ENCODE results near the gene SCYGR8.

The SCYGR8 gene

DNA sequence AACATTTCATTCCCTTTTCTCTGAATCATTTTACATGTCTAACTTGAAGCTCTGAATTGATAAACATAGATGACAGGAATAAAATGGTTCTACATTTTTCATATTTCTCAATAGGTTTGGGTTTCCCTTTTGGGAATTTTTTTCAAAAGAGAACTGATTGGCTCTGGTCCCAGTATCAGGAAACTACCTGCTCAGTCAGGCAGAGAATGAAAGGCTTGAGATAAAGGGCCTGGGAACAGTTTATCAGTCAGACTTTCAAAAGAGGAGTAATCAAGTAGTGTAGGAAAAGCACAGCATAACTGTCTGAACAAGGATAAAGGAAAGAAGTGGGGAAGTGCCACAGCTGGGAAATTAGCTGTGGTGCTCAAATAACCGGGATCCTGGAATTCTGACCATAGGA lies 39.6 kb downstream of the SCYGR8 start:
- Histone ChIP-seq H3K36me3 (ENCODE audit: insufficient read depth, low read depth, low read length) (no peaks in the 10 kb centered on the region), H3K9me3 (ENCODE audit: insufficient read depth, low read depth, low read length) (no peaks in the 10 kb centered on the region), H3K4me1 (ENCODE audit: insufficient read depth, low read length) (no peaks in the 10 kb centered on the region), H3K27me3 (ENCODE audit: insufficient read depth, low read length) (no peaks in the 10 kb centered on the region), H3K4me3 (ENCODE audit: low read length) (no peak overlapping the region), H3K27ac (ENCODE audit: low read length) (no peak overlapping the region), H3K9ac (ENCODE audit: low read depth, low read length) (no peak overlapping the region)

- H3K4me1 ChIP-seq (ENCODE audit: insufficient read depth, low read length), result no peaks in the 10 kb centered on the region
- no peaks in the 10 kb centered on the region for H3K27me3 ChIP-seq (ENCODE audit: insufficient read depth, low read length)
- H3K9ac ChIP-seq (ENCODE audit: low read depth, low read length), result no peak overlapping the region
- H3K36me3 ChIP-seq (ENCODE audit: insufficient read depth, low read depth, low read length), result no peaks in the 10 kb centered on the region
- no peak overlapping the region for H3K27ac ChIP-seq (ENCODE audit: low read length)
- H3K9me3 ChIP-seq (ENCODE audit: insufficient read depth, low read depth, low read length), result no peaks in the 10 kb centered on the region
- H3K4me3 ChIP-seq (ENCODE audit: low read length), result no peak overlapping the region
Observed at GRCh38 chr2:227788561-227789018, 42.9 kb downstream of the SCYGR8 start.

DNA sequence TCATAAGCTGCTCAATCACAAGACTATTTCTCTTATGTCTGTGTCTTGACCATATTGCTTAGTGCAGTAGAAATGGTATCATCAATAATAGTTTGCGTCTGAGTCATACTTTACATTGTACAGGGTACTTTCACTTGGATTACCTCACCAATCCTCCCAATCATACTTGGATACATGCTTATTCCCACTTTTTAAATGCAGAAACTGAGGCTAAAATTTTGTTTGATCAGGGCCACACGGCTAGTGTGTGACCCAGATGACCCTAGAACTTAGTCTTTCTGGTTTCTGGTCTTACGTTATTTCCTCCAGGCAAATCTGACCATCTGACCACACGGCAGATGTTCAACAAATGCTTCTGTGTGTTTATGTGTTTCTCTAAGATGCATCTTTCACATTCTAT lies 44.1 kb downstream of the SCYGR8 start:
- Histone ChIP-seq H3K27me3 (ENCODE audit: insufficient read depth, low read length) (no peaks in the 10 kb centered on the region), H3K36me3 (ENCODE audit: insufficient read depth, low read depth, low read length) (no peaks in the 10 kb centered on the region), H3K4me1 (ENCODE audit: insufficient read depth, low read length) (no peaks in the 10 kb centered on the region), H3K9me3 (ENCODE audit: insufficient read depth, low read depth, low read length) (no peaks in the 10 kb centered on the region), H3K4me3 (ENCODE audit: low read length) (no peak overlapping the region), H3K9ac (ENCODE audit: low read depth, low read length) (no peak overlapping the region), H3K27ac (ENCODE audit: low read length) (no peak overlapping the region)

- H3K27ac ChIP-seq (ENCODE audit: low read length), result no peak overlapping the region
- no peaks in the 10 kb centered on the region for H3K36me3 ChIP-seq (ENCODE audit: insufficient read depth, low read depth, low read length)
- H3K9me3 ChIP-seq (ENCODE audit: insufficient read depth, low read depth, low read length), result no peaks in the 10 kb centered on the region
- no peak overlapping the region for H3K4me3 ChIP-seq (ENCODE audit: low read length)
- no peaks in the 10 kb centered on the region for H3K27me3 ChIP-seq (ENCODE audit: insufficient read depth, low read length)
- H3K4me1 ChIP-seq (ENCODE audit: insufficient read depth, low read length), result no peaks in the 10 kb centered on the region
- no peak overlapping the region for H3K9ac ChIP-seq (ENCODE audit: low read depth, low read length)
Observed at GRCh38 chr2:227793148-227793712, 47.5 kb downstream of the SCYGR8 start.

All from iPS-20b (cell line).